GM12874 (cell line): ENCODE data around the gene PRRC1.

Source experiments
- CTCF ChIP-seq: IDR thresholded peaks from 2 replicates; pipeline ENCODE4 v1.5.1; 2011; ENCODE audit warnings: low read depth, mild to moderate bottlenecking, control low read depth, low read length, moderate library complexity; ENCODE audit not compliant: insufficient read depth

Gene PRRC1

GRCh38 chr5:127517480-127518318, at the start of gene PRRC1:
Gene PRRC1 (plus strand): TSS chr5:127517640. CDS start chr5:127523480, 5,840 bp downstream.
- TF ChIP-seq CTCF: no peak

GRCh38 chr5:127471211-127471610, 46.2 kb upstream of the PRRC1 start:
- TF ChIP-seq CTCF: no peak

GRCh38 chr5:127472700-127473099, 44.7 kb upstream of the PRRC1 start:
- TF ChIP-seq CTCF: no peak

- no peak for TF ChIP-seq CTCF
Observed at GRCh38 chr5:127486471-127486870, 31.0 kb upstream of the PRRC1 start.

- TF ChIP-seq CTCF: peak; percentile 63
Observed at GRCh38 chr5:127492854-127493738, 24.3 kb upstream of the PRRC1 start.

GRCh38 chr5:127498548-127498947, 18.9 kb upstream of the PRRC1 start:
- TF ChIP-seq CTCF: no peak

GRCh38 chr5:127505905-127506304, 11.5 kb upstream of the PRRC1 start:
- no peak for TF ChIP-seq CTCF
